ENCODE measurements around the gene RASGRF2.

The RASGRF2 gene

GRCh38 chr5:81136557-81136956 lies 176.4 kb downstream of the RASGRF2 start:
- TF ChIP-seq CREB1 (IDR thresholded peaks at IDR 0.05; ENCODE audit: low read depth) = no peak
- no peak for TF ChIP-seq NFIC (IDR thresholded peaks at IDR 0.05)
- no peak for TF ChIP-seq EP300 (IDR thresholded peaks at IDR 0.05; ENCODE audit: borderline replicate concordance)
- TF ChIP-seq ZBTB7A (IDR thresholded peaks at IDR 0.05; ENCODE audit: low read depth) = no peak
- no peak for TF ChIP-seq TAF1 (IDR thresholded peaks at IDR 0.05; ENCODE audit: low read depth)
- TF ChIP-seq REST (IDR thresholded peaks at IDR 0.05; ENCODE audit: low read depth) = no peak
- TF ChIP-seq RAD21 (IDR thresholded peaks at IDR 0.05; ENCODE audit: low read depth) = no peak
- TF ChIP-seq YY1 (IDR thresholded peaks at IDR 0.05; ENCODE audit: low read depth) = no peak
- no peak for TF ChIP-seq USF1 (IDR thresholded peaks at IDR 0.05)
- no peak for TF ChIP-seq TEAD4 (IDR thresholded peaks at IDR 0.05)
- TF ChIP-seq CEBPB (IDR thresholded peaks at IDR 0.05) = no peak
- TF ChIP-seq FOXM1 (IDR thresholded peaks at IDR 0.05; ENCODE audit: borderline replicate concordance, low read depth) = no peak
- no peak for TF ChIP-seq TCF12 (IDR thresholded peaks at IDR 0.05; ENCODE audit: low read depth)

GRCh38 chr5:81137833-81138232 lies 177.7 kb downstream of the RASGRF2 start:
- no peak for TF ChIP-seq FOXM1 (IDR thresholded peaks at IDR 0.05; ENCODE audit: borderline replicate concordance, low read depth)
- TF ChIP-seq EGR1 (IDR thresholded peaks at IDR 0.05) = no peak
- TF ChIP-seq RAD21 (IDR thresholded peaks at IDR 0.05; ENCODE audit: low read depth) = no peak
- no peak for TF ChIP-seq NFIC (IDR thresholded peaks at IDR 0.05)
- TF ChIP-seq MAX (IDR thresholded peaks at IDR 0.05) = no peak
- no peak for TF ChIP-seq CREB1 (IDR thresholded peaks at IDR 0.05; ENCODE audit: low read depth)
- no peak for TF ChIP-seq ZBTB7A (IDR thresholded peaks at IDR 0.05; ENCODE audit: low read depth)
- no peak for TF ChIP-seq YY1 (IDR thresholded peaks at IDR 0.05; ENCODE audit: low read depth)
- no peak for TF ChIP-seq REST (IDR thresholded peaks at IDR 0.05; ENCODE audit: low read depth)
- TF ChIP-seq CEBPB (IDR thresholded peaks at IDR 0.05) = no peak
- no peak for TF ChIP-seq TEAD4 (IDR thresholded peaks at IDR 0.05)
- no peak for TF ChIP-seq EP300 (IDR thresholded peaks at IDR 0.05; ENCODE audit: borderline replicate concordance)
- TF ChIP-seq TCF12 (IDR thresholded peaks at IDR 0.05; ENCODE audit: low read depth) = no peak
- no peak for TF ChIP-seq USF1 (IDR thresholded peaks at IDR 0.05)

GRCh38 chr5:81140441-81140840 lies 180.3 kb downstream of the RASGRF2 start:
- TF ChIP-seq CREB1 (IDR thresholded peaks at IDR 0.05; ENCODE audit: low read depth) = no peak
- no peak for TF ChIP-seq TCF12 (IDR thresholded peaks at IDR 0.05; ENCODE audit: low read depth)
- no peak for TF ChIP-seq TEAD4 (IDR thresholded peaks at IDR 0.05)

GRCh38 chr5:81140943-81141342 lies 180.8 kb downstream of the RASGRF2 start:
- TF ChIP-seq CREB1 (IDR thresholded peaks at IDR 0.05; ENCODE audit: low read depth) (no peak), ZBTB7A (IDR thresholded peaks at IDR 0.05; ENCODE audit: low read depth) (no peak), FOXM1 (IDR thresholded peaks at IDR 0.05; ENCODE audit: borderline replicate concordance, low read depth) (no peak), TCF12 (IDR thresholded peaks at IDR 0.05; ENCODE audit: low read depth) (no peak), RAD21 (IDR thresholded peaks at IDR 0.05; ENCODE audit: low read depth) (no peak), EP300 (IDR thresholded peaks at IDR 0.05; ENCODE audit: borderline replicate concordance) (no peak), YY1 (IDR thresholded peaks at IDR 0.05; ENCODE audit: low read depth) (no peak)

GRCh38 chr5:81142108-81142507 lies 181.9 kb downstream of the RASGRF2 start:
- TF ChIP-seq TAF1 (IDR thresholded peaks at IDR 0.05; ENCODE audit: low read depth) = no peak
- TF ChIP-seq CEBPB (IDR thresholded peaks at IDR 0.05) = no peak
- no peak for TF ChIP-seq NFIC (IDR thresholded peaks at IDR 0.05)
- no peak for TF ChIP-seq CREB1 (IDR thresholded peaks at IDR 0.05; ENCODE audit: low read depth)
- no peak for TF ChIP-seq MAX (IDR thresholded peaks at IDR 0.05)
- TF ChIP-seq USF1 (IDR thresholded peaks at IDR 0.05) = no peak
- no peak for TF ChIP-seq TEAD4 (IDR thresholded peaks at IDR 0.05)
- no peak for TF ChIP-seq TCF12 (IDR thresholded peaks at IDR 0.05; ENCODE audit: low read depth)
- TF ChIP-seq RAD21 (IDR thresholded peaks at IDR 0.05; ENCODE audit: low read depth) = no peak

Data from Ishikawa (cell line).